Astrocyte of the cerebellum (primary cell): ENCODE measurements around the gene EEF1E1.
A peak's percentile ranks its signal among the peaks of the same experiment; 100 is the strongest.

Experiments
- DNase-seq: peaks from one replicate; pipeline ENCODE4 v3.0.0-alpha.2; 2011; ENCODE audit warnings: low read depth
- H3K4me3 ChIP-seq: 2 replicates; pipeline ENCODE4 v1.5.1; 2011; ENCODE audit warnings: mild to moderate bottlenecking, low read depth, low read length, moderate library complexity
- in situ Hi-C: cut with HindIII; loops from 2 replicates; pipeline ENCODE4 v1.10.0; 2017; ENCODE audit warnings: low sequenced_read_pairs
- TF ChIP-seq, protein P1 (sequence below): IDR thresholded peaks from 2 replicates; pipeline ENCODE4 v1.5.1; 2012; ENCODE audit warnings: low read length, low read depth, moderate library complexity, mild to moderate bottlenecking; ENCODE audit errors: missing control alignments

The EEF1E1 gene

DNA sequence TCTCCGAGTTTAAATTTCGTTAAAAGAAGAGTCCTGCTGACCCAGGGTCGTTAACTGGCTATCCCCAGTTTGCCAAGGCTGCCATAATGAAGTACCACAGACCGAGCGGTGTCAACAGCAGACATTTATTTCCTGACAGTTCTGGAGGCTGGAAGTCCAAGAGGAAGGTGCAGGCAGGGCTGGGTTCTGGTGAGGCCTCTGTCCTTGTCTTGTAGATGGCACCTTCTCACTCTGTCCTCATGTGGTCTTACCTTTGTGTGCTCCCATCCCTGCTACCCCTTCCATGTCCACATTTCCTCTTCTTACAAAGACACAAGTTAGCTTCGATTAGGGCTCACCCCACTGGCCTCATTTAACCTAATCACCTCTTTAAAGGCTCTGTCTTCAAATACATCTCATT lies 29.8 kb upstream of the EEF1E1 start:
- DNase-seq: no peak
- H3K4me3 ChIP-seq: no peak overlapping the region
- in situ Hi-C loops: loop anchor here (5.0 kb wide), 1 partner anchor 90 kb away; no protein-coding TSS in a partner anchor
- TF ChIP-seq, protein P1, sequence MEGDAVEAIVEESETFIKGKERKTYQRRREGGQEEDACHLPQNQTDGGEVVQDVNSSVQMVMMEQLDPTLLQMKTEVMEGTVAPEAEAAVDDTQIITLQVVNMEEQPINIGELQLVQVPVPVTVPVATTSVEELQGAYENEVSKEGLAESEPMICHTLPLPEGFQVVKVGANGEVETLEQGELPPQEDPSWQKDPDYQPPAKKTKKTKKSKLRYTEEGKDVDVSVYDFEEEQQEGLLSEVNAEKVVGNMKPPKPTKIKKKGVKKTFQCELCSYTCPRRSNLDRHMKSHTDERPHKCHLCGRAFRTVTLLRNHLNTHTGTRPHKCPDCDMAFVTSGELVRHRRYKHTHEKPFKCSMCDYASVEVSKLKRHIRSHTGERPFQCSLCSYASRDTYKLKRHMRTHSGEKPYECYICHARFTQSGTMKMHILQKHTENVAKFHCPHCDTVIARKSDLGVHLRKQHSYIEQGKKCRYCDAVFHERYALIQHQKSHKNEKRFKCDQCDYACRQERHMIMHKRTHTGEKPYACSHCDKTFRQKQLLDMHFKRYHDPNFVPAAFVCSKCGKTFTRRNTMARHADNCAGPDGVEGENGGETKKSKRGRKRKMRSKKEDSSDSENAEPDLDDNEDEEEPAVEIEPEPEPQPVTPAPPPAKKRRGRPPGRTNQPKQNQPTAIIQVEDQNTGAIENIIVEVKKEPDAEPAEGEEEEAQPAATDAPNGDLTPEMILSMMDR: no peak

DNA sequence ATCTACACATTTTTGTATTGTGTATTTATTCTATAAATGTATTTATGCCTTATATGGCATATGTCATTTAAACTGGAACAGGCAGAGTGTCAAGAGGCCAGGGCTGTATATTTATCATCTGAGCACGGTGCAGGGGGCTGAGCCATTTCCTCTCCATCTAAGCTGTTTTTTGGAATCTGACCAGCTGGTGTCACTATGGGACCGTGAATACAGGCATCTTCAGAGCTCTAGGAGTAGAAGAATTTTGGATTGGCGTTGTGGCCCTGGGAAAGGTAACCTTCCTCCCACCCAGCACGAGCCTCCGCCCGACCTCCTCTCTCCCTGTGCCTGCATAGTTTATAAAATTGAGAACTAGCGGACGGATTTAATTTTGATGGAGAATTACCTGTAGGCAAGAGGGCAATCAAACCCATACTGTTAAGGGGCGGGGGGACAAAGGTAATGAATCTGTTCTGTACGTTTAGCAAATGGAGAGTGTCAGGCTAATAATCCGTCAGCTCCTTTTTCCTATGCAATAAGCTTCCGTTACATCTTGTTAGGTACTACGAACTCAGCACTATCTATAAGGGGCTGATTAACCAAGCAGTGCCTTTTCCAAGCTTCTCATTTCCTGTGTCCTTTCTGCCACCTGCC lies 29.0 kb upstream of the EEF1E1 start:
- in situ Hi-C loops: loop anchor here (5.0 kb wide), 1 partner anchor 91 kb away; no protein-coding TSS in a partner anchor
- TF ChIP-seq, protein P1: peak; percentile 69
- H3K4me3 ChIP-seq: no peak overlapping the region
- peak; percentile 55 for DNase-seq

DNA sequence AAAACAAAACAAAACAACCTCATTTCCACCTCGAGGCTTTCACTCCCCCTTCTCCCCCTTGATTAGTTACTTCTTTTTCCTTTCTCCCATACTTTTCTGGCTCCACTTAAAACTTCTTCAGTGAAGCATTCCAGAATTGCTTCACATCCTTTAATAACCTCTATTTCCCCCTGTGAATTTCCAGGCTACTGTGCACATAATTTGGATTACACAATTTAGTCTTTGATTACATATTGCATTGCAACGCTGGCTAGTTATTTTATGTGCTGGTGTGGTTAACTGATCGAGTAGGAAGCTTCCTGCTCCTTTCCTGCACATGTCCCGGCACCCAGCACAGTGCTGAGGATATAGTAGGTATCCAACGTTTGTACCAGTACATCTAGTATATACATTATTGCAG lies 28.1 kb upstream of the EEF1E1 start:
- no peak for DNase-seq
- H3K4me3 ChIP-seq: no peak overlapping the region
- in situ Hi-C loops: loop anchor here (5.0 kb wide), 1 partner anchor 92 kb away; no protein-coding TSS in a partner anchor
- TF ChIP-seq, protein P1: no peak

DNA sequence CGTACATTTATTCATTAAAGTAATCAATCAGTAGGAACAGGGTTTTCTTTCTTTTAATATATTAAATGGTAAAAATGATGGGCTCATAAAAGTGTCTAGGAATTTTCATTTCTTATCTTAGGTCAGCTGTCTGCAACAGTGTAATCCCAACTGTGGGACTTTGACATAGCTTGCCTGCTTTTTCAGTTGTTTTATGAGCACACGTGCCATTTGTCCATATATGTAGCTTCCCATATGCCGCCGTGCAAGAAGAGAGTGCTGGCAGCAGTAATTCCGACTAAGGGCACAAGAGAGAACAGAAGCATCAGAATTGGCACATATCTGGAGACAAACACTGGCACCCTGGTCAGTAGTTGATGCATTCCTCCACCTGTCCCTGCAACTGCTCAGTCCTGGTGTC lies 20.9 kb upstream of the EEF1E1 start:
- TF ChIP-seq, protein P1: no peak
- in situ Hi-C loops: no loop called here
- no peak for DNase-seq
- no peak overlapping the region for H3K4me3 ChIP-seq

DNA sequence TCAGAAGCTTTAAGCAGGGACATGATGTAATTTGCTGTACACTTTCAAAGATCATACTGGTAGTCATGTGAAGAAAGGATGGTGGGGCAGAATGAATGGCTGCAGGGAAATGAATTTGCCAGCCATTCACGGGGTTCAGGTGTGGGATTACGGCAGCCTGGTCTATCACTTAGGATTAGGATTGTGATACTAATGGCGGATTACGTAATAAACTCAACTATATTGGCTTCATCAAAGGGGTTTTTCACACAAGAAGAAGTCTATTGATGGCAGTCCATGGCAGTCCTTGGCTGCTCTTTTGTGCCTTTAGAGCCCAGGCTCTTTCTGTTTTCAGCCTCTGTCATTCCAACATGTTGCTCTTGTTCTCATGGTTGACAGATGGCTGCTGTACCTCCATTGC lies 12.6 kb upstream of the EEF1E1 start:
- no peak for DNase-seq
- in situ Hi-C loops: no loop called here
- TF ChIP-seq, protein P1: no peak
- H3K4me3 ChIP-seq: no peak overlapping the region

DNA sequence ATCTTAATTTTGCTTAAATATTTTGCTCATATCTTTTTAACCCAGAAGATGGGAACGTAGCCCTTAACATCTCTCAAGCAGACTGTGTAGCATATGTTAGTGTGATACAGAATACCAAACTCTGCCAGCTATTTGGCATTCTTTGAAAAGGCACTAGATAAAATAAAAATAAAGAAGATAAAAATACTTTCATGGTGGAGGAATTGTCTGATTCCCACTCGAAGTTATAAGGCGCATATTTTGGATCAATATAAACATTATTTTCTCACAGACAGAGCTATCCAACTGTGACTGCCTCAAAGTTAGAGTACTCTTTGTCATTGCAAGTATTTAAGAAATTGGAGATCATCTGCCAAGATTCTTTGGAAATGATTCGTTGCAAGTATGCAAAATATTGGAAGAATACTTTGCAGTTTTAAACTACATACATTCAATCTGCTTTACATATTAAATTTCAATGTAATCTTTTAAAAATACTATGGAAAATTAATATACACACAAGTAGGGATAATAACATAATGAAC lies 10.8 kb upstream of the EEF1E1 start:
- in situ Hi-C loops: no loop called here
- H3K4me3 ChIP-seq: no peak overlapping the region
- DNase-seq: no peak
- TF ChIP-seq, protein P1: no peak

DNA sequence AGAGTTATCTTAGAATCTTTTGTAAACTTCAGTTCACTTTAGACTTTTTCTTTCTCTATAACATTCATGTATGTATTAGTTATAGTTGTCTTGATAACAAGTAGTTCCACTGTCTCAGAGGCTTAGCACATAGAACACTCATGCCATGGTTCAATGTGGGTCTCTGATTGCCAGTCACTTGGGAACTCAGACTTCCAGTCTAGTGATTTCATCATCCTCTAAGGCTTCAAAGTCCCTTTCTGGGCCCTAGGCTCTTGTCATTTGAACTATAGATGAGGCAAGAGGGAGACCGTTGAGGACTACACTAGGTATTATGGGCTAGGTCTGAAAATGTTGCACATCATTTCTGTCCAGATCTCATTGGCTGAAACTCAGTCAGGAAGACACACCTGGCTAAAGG lies 8.4 kb upstream of the EEF1E1 start:
- TF ChIP-seq, protein P1: no peak
- H3K4me3 ChIP-seq: no peak overlapping the region
- DNase-seq: no peak
- in situ Hi-C loops: no loop called here
